Esophagus squamous epithelium (tissue), 5 donors: ENCODE measurements around the gene DYRK2. TPM values are rescaled to one million over a fixed set of nuclear protein-coding genes. Genes with fewer than 3 reads are reported as not detected.

Experiments used
- DNase-seq: peaks from one replicate; lab custom pipeline; 2025; lab: John Stamatoyannopoulos, UW
- H3K27ac ChIP-seq, 4 donors: fragments of 200-600 bp; sonication (generic); one replicate each; pipeline ENCODE4 v1.5.1; 2016 to 2019; ENCODE audit warnings: mild to moderate bottlenecking in 1 of 4
- H3K27me3 ChIP-seq, 4 donors: fragments of 200-600 bp; sonication (generic); 1 replicate in 3 of 4; 2 replicates in 1 of 4; pipeline versions ENCODE4 v1.5.1 to v1.6.0; 2017 to 2021; ENCODE audit warnings: antibody characterized with exemption in 1 of 4
- H3K36me3 ChIP-seq, 3 donors: fragments of 200-600 bp; sonication (generic); one replicate each; pipeline ENCODE4 v1.5.1; 2016 to 2019
- H3K4me1 ChIP-seq, 3 donors: fragments of 200-600 bp; sonication (generic); one replicate each; pipeline ENCODE4 v1.5.1; 2017 to 2019
- H3K4me3 ChIP-seq, 4 donors: fragments of 200-600 bp; sonication (generic); 1 replicate in 3 of 4; 2 replicates in 1 of 4; pipeline ENCODE4 v1.5.1; 2016 to 2019; ENCODE audit warnings: mild to moderate bottlenecking in 2 of 4, moderate library complexity in 1 of 4
- H3K9me3 ChIP-seq, 3 donors: fragments of 200-600 bp; sonication (generic); one replicate each; pipeline ENCODE4 v1.5.1; 2016 to 2019
- POLR2A ChIP-seq, 4 donors: fragments of 450-650 bp; IDR thresholded peaks; one replicate each; pipeline ENCODE4 v1.6.1; 2017; ENCODE audit warnings: antibody characterized with exemption in 4 of 4, mild to moderate bottlenecking in 4 of 4, moderate library complexity in 3 of 4
- WGBS, 2 donors: methylation state at CpG; one replicate each; pipeline ENCODE4 v1.1.5; 2018; 5-methylcytosine and 5-hydroxymethylcytosine counted together
- intact Hi-C: fragments of 100-400 bp; cut with DNase I; formaldehyde crosslinking; loops from one replicate; pipeline ENCODE4 v1.15.0; 2022
- total RNA-seq, 4 donors: library from RNA; depleted of rRNA; stranded (reverse); fragments of >200 nt; gene quantifications; one replicate each; pipeline ENCODE4 v1.1.0, GENCODE V29; 2016
- TF ChIP-seq, protein P1 (sequence below), 6 experiments: fragments of 450-650 bp in 4 of 6; fragments of 200-600 bp in 2 of 6; sonication (generic) in 2 of 6; IDR thresholded peaks; one replicate each; pipeline ENCODE4 v1.5.1; 2016 to 2019; ENCODE audit warnings: antibody characterized with exemption in 6 of 6, mild to moderate bottlenecking in 4 of 6, moderate library complexity in 4 of 6
- donor health status: DM: yes; HTN: yes; CAD: no.

Gene DYRK2
- total RNA-seq, 4 donors from 2014 or later: 14.9 to 22.1 (median 15.7) TPM

DNA sequence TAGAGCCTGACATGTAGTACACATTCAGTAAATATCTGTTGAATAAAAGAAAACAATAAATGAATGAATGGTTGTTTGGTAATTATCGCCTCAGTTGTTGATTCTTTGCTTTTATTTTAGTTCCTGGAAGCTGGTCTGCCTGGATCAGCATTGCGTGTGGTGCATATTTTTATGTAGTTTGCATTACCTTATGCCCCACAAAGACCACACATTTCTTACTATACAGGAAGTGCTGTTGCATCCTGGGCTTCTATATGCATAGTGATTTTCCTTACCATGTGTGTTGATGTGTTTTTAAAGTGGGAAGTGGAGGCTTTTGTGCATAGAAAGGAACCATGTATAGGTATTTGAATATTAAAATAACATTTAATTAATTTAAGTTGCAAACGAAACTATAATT lies 43.6 kb downstream of the DYRK2 start:
- H3K4me3 ChIP-seq: no peak overlapping the region
- TF ChIP-seq POLR2A (IDR thresholded peaks at IDR 0.05): no peak
- TF ChIP-seq, protein P1, sequence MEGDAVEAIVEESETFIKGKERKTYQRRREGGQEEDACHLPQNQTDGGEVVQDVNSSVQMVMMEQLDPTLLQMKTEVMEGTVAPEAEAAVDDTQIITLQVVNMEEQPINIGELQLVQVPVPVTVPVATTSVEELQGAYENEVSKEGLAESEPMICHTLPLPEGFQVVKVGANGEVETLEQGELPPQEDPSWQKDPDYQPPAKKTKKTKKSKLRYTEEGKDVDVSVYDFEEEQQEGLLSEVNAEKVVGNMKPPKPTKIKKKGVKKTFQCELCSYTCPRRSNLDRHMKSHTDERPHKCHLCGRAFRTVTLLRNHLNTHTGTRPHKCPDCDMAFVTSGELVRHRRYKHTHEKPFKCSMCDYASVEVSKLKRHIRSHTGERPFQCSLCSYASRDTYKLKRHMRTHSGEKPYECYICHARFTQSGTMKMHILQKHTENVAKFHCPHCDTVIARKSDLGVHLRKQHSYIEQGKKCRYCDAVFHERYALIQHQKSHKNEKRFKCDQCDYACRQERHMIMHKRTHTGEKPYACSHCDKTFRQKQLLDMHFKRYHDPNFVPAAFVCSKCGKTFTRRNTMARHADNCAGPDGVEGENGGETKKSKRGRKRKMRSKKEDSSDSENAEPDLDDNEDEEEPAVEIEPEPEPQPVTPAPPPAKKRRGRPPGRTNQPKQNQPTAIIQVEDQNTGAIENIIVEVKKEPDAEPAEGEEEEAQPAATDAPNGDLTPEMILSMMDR (IDR thresholded peaks at IDR 0.05): no peak
- H3K27me3 ChIP-seq: no peaks in the 10 kb centered on the region
- no peak for DNase-seq
- H3K4me1 ChIP-seq: no peaks in the 10 kb centered on the region
- H3K36me3 ChIP-seq: no peaks in the 10 kb centered on the region
- WGBS, 2 donors: 85% methylated on average over 3 of the region's 3 CpGs
- no peaks in the 10 kb centered on the region for H3K9me3 ChIP-seq
- H3K27ac ChIP-seq: no peak overlapping the region
- intact Hi-C loops: no loop called here

GRCh38 chr12:67692966-67693365 lies 44.4 kb downstream of the DYRK2 start:
- TF ChIP-seq, protein P1 (IDR thresholded peaks at IDR 0.05): no peak
- no peak for TF ChIP-seq POLR2A (IDR thresholded peaks at IDR 0.05)
- no peaks in the 10 kb centered on the region for H3K9me3 ChIP-seq
- H3K4me1 ChIP-seq: no peaks in the 10 kb centered on the region
- intact Hi-C loops: no loop called here
- WGBS, 2 donors: 97 to 98% methylated on average over 2 of the region's 2 CpGs
- no peak overlapping the region for H3K27ac ChIP-seq
- H3K27me3 ChIP-seq: no peaks in the 10 kb centered on the region
- H3K36me3 ChIP-seq: no peaks in the 10 kb centered on the region
- no peak for DNase-seq
- H3K4me3 ChIP-seq: no peak overlapping the region

GRCh38 chr12:67693894-67694293 lies 45.3 kb downstream of the DYRK2 start:
- intact Hi-C loops: no loop called here
- TF ChIP-seq, protein P1 (IDR thresholded peaks at IDR 0.05): no peak
- TF ChIP-seq POLR2A (IDR thresholded peaks at IDR 0.05): no peak

GRCh38 chr12:67694306-67694900 lies 45.9 kb downstream of the DYRK2 start:
- Histone ChIP-seq H3K4me1 (peaks cover 0 to 10% (median 5%) of the 10 kb centered on the region in 3 donors), H3K9me3 (no peaks in the 10 kb centered on the region), H3K36me3 (no peaks in the 10 kb centered on the region), H3K27me3 (no peaks in the 10 kb centered on the region), H3K27ac (no peak overlapping the region), H3K4me3 (no peak overlapping the region)
- intact Hi-C loops: no loop called here
- 25 to 37% methylated on average over 1 of the region's 1 CpG for WGBS, 2 donors
- TF ChIP-seq POLR2A (IDR thresholded peaks at IDR 0.05): no peak
- TF ChIP-seq, protein P1 (IDR thresholded peaks at IDR 0.05): no peak
- no peak for DNase-seq

More at GRCh38 chr12:67693894-67694293, 45.3 kb downstream of the DYRK2 start:
- Histone ChIP-seq H3K4me1 (peaks cover 0 to 5% (median 5%) of the 10 kb centered on the region in 3 donors), H3K36me3 (no peaks in the 10 kb centered on the region), H3K27me3 (no peaks in the 10 kb centered on the region), H3K9me3 (no peaks in the 10 kb centered on the region), H3K27ac (no peak overlapping the region), H3K4me3 (no peak overlapping the region)
- WGBS, 2 donors: 91 to 100% methylated on average over 3 of the region's 3 CpGs
- DNase-seq: no peak

- no peak overlapping the region for H3K27ac ChIP-seq
- no peaks in the 10 kb centered on the region for H3K36me3 ChIP-seq
- no peaks in the 10 kb centered on the region for H3K9me3 ChIP-seq
- no peak for DNase-seq
- intact Hi-C loops: no loop called here
- TF ChIP-seq, protein P1 (IDR thresholded peaks at IDR 0.05): no peak
- TF ChIP-seq POLR2A (IDR thresholded peaks at IDR 0.05): no peak
- H3K4me3 ChIP-seq: no peak overlapping the region
- H3K27me3 ChIP-seq: no peaks in the 10 kb centered on the region
- peaks cover 0 to 11% (median 5%) of the 10 kb centered on the region in 3 donors for H3K4me1 ChIP-seq
- WGBS, 2 donors: 83% methylated on average over 2 of the region's 2 CpGs
These were observed 47.4 kb downstream of the DYRK2 start for GRCh38 chr12:67695974-67696373.
